ENCODE data around the gene GPR15LG. TPM values are rescaled to one million over a fixed set of nuclear protein-coding genes. Genes with fewer than 3 reads are reported as not detected.
"Not testable (repeated sequence)": the region's sequence is repeated elsewhere in the genome, so short reads cannot be mapped to it uniquely, and the experiment has no call there.

The GPR15LG gene
- total RNA-seq, 1 experiment from 2014 or later: not detected

DNA sequence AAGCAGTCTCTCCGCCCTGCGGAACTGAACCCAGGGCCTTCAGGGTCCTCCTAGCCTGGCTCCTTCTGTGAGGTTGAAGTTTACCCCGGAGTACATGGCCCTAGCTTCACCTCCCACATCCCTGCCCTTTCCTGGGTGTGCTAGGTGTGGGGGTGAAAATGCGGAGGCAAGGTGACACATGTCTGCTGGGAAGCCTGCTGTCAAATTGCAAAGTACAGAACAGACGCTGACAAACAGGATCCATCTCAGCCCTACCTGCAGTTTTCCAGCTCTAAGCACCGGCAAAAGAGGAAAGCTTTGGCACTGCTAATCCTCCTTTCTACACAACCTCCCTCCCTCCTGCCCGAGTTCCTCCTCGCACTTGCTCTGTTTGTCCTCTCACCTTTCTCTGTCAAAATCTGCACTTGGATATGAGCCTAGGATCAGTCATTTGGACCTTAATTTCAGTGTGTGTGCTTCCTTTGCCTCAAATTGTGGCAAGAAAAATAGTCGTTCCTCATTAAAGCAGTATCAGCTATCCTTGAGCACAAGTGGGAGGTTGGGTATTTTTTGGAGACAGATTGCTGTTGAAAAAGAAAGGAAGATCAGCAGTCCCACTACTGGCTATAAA is 14.4 kb upstream of the GPR15LG start:
- in situ Hi-C loops (cut with HindIII; ENCODE audit: low pct_unique_long_range_greater_than_20kb, low sequenced_read_pairs): no loop called here
- no peak for DNase-seq (ENCODE audit: low read depth, low spot score)

DNA sequence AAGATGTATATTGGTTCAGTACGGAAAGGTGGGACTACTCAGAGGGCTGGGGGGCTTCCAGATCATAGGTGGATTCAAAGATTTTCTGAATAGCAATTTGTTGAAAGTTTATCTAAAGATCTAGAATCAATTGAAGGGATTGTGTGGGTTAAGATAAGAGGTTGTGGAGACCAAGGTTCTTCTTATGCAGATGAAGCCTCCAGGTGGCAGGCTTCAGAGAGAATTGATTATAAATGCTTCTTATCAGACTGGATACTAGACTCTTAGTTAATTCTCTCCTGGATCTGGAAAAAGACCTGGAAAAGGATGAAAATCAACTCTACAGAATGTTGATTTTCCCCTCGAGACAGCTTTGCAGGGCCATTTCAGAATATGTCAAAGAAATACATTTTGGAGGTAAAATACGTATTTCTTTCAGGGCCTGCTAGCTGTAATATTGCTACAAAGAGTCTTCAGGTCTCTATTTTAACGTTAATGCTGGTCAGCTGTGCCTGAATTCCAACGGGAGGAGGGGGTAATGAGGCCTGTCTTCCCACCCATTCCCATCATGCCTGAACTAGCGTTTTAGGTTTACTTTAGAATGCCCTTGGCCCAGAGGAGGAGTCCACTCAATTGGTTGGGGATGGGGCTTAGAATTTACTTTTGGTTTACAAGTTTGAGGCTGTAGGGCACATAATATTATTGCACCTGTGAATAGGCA is 12.8 kb upstream of the GPR15LG start:
- in situ Hi-C loops (cut with HindIII; ENCODE audit: low pct_unique_long_range_greater_than_20kb, low sequenced_read_pairs): no loop called here
- no peak for DNase-seq (ENCODE audit: low read depth, low spot score)

DNA sequence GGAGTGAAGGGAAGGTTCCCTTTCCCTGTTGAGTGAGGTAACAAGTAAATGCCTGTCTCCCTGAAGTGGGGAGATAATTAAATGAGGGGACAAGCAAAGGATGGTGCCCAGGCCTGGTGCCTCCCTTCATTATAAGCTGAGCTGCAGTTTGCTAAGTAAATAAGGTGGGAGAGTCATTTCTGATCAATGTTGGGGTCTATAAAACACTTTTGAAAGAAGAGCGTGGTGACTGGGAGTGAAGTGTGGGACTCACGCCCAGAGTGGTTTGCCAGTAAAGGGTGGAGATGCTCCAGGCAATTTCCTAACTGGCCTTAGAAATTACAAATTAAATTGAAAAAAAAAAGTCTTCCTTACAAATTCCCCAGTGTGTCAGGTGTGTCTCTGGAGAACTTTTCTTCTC is 9.6 kb upstream of the GPR15LG start:
- no peak for DNase-seq (ENCODE audit: low read depth, low spot score)
- in situ Hi-C loops (cut with HindIII; ENCODE audit: low pct_unique_long_range_greater_than_20kb, low sequenced_read_pairs): no loop called here

DNA sequence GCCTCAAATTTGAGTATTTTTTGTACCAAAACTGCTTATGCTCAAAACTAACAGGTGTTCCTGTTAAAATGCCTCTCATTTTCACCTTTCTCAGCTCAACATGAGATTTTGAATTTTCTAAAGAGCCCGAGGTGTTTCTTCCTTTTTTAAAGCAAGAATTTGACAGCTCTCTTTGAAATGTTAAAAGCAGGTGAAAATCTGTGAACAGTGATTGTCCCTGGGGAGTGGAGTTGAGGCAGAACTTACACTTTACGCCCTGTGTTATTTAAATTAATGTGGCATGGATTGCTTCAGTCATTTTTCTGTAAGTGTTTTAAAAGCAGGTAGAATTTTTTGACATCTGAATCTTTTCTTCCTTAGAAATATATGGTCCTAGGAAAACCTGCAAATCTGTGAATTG is 9.2 kb upstream of the GPR15LG start:
- in situ Hi-C loops (cut with HindIII; ENCODE audit: low pct_unique_long_range_greater_than_20kb, low sequenced_read_pairs): no loop called here
- no peak for DNase-seq (ENCODE audit: low read depth, low spot score)

DNA sequence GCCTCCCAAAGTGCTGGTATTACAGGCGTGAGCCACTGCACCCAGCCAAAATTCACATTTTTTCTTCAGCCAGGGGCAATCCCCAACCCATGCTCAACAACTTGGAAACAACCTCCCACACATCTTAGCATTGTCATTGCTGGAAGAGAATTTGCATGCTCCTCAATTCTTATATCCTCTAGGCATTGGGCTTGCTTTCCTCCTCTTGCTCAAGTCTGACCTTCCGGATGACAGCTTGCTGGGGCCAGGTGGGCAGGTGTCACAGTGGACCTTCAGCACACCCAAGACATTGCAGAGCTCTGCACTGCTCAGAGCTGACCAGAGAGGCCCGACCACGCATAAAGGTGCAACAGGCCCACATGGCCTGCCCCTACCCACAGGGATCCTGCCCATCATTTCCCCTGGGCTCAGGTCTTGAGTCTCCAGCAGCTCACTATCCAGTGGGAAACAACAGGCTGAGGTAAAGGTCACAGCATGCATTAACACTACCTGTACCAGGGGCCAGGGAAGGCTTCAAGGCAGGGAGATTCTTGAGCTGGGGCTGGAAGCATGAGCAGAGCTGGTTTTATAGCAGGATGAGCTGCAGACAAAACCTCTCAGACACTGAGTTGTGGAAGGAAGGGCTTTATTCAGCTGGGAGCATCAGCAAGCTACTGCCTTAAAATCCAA is 6.8 kb upstream of the GPR15LG start:
- no peak for DNase-seq (ENCODE audit: low read depth, low spot score)
- in situ Hi-C loops (cut with HindIII; ENCODE audit: low pct_unique_long_range_greater_than_20kb, low sequenced_read_pairs): no loop called here

DNA sequence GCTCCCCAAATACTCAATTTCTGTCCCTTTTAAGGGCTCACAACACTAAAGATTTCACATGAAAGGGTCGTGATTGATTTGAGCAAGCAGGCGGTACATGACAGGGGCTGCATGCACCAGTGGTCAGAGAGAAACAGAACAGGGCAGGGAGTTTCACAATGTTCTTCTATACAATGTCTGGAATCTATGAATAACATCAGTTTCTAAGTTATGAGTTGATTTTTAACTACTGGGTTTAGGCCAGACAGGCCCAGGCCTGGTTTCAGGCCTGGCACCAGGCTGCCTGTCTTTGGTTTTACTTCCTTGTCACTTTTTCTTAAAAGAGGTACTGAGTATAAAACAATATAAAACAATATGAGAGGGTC is 6.3 kb upstream of the GPR15LG start:
- in situ Hi-C loops (cut with HindIII; ENCODE audit: low pct_unique_long_range_greater_than_20kb, low sequenced_read_pairs); DNase-seq (ENCODE audit: low read depth, low spot score): not testable (repeated sequence)

DNA sequence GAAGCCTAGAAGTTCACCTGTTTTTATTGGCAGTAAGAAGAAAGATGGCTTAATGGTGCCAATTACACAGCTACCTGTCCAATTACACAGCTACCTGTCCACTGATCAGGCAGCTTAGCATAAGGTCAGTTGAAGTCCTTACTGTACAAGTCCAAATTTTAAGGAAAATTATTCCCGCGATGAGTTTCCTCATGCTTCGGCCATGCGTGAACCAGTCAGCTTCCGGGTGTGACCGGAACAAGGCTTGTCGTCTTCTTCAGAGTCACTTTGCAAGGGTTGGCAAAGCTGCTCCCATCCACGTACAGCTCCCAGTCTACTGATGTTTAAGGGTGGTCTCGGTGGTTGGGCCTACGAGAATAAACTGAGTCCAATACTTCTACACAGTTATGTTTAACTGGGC is 5.2 kb upstream of the GPR15LG start:
- in situ Hi-C loops (cut with HindIII; ENCODE audit: low pct_unique_long_range_greater_than_20kb, low sequenced_read_pairs); DNase-seq (ENCODE audit: low read depth, low spot score): not testable (repeated sequence)

DNA sequence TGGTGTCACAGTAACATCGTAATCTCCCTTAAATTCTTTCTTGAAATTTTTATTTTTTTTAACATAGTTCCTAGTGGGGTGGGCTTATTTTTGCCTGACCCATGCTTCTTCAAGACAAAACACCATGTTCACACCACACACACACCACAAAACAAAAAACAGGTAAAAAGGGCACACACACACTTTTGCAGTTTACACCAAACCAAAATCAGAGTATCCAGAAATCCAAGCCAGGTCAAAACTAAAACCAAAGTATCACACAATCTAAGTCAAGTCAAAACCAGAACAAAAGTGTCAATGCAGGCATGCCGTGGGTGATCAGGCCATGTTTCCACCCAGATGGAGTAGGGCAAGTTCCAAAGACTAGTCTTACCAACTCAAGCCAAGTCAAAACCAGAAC is 2.4 kb upstream of the GPR15LG start:
- in situ Hi-C loops (cut with HindIII; ENCODE audit: low pct_unique_long_range_greater_than_20kb, low sequenced_read_pairs): not testable (repeated sequence)

DNA sequence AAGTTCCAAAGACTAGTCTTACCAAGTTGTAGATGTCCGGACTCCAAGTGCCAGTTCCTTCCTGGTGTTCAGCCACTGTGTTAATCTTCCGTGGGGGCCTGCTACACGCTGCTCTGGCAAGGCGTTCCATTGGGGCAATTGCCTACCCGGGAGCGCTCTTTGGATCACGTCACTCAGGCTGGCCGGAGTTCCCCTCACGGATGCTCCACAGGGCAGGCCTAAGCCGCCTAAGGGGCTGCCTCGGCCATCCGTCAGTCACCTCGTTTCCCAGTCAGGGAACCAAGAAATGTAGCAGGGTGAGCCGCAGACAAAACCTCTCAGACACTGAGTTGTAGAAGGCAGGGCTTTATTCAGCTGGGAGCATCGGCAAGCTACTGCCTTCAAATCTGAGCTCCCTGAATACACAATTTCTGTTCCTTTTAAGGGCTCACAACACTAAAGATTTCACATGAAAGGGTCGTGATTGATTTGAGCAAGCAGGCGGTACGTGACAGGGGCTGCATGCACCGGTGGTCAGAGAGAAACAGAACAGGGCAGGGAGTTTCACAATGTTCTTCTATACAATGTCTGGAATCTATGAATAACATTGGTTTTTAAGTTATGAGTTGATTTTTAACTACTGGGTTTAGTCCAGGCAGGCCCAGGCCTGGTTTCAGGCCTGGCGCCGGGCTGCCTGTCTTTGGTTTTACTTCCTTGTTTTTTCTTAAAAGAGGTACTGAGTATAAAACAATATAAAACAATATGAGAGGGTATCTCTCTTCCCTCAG is 1.7 kb upstream of the GPR15LG start:
- DNase-seq (ENCODE audit: low read depth, low spot score); in situ Hi-C loops (cut with HindIII; ENCODE audit: low pct_unique_long_range_greater_than_20kb, low sequenced_read_pairs): not testable (repeated sequence)

More for the DNA sequence above, 2.4 kb upstream of the GPR15LG start:
- DNase-seq (ENCODE audit: low read depth, low spot score): not testable (repeated sequence)

DNA sequence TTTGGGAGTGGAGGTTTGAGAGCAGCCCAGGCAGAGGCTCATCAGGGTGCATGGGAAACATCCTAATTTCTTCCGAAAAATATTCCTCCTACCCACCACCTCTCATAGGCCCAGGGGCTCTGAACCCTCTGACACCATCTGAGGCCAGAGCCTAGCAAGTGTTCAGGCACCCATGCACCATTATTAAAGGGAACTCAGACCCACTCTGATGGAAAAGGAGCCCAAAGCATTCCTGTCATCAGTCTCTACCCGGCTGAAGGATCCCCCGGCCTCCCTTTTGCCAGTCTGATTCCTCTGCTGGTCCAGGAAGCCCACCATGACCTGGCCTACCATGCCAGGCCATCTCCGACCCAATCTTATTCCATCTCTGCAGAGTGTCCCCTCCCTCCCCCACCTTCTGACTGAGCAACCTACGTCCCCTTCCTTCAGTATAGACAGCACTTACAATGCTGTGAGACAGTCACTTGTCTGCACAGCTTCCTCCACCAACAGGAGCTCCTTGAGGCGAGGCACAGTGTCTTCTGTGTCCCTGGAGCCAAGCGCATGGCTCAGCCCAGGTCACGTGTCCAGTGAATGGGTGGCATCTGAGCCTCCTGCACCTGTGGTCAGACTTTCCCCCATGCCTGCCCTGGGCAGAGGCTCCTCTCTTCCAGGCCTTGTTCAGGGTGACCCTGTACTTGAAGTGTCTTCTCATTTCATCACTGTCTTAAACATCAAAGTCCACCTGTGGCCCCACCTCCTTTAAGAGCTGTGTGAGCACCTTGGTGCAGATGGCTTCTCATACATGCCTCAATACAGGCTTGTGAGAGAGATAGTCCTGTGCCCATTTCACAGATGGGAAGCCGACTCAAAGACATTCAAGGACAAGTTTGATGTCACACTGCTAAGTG is 889 bp upstream of the GPR15LG start:
- in situ Hi-C loops (cut with HindIII; ENCODE audit: low pct_unique_long_range_greater_than_20kb, low sequenced_read_pairs): no loop called here
- no peak for DNase-seq (ENCODE audit: low read depth, low spot score)

DNA sequence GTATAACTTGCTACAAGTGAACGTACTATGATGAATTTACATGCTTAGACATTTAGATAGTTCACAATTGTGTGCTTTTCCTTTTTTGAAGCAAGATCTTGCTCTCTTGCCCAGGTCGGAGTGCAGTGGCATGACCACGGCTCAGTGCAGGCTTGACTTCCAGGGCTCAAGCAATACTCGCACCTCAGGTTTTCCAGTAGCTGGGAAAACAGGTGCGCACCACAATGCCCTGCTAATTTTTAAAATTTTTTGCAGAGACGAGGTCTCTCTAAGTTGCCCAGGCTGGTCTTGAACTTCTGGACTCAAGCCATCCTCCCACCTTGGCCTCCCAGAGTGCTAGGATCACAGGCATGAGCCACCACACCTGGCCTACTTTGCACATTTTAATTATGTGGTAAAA is 1.8 kb downstream of the GPR15LG start:
- DNase-seq (ENCODE audit: low read depth, low spot score): no peak
- in situ Hi-C loops (cut with HindIII; ENCODE audit: low pct_unique_long_range_greater_than_20kb, low sequenced_read_pairs): no loop called here

DNA sequence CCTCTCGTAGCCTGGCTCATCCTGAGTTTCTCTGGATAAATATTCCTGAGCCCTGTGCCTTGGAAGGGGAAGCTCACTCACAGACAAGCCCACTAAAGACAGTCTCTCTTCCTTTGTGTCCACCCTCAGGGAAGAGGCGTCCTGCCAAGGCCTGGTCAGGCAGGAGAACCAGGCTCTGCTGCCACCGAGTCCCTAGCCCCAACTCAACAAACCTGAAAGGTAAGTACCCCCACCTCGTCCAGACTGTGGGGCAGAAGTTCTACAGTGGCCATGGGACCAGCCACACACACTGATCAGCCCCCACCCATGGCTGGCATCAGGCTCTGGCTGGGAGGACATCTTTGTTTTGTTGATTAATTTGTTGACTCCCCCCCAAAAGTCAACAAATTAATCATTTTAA is 2.8 kb downstream of the GPR15LG start:
- no peak for DNase-seq (ENCODE audit: low read depth, low spot score)
- in situ Hi-C loops (cut with HindIII; ENCODE audit: low pct_unique_long_range_greater_than_20kb, low sequenced_read_pairs): no loop called here

DNA sequence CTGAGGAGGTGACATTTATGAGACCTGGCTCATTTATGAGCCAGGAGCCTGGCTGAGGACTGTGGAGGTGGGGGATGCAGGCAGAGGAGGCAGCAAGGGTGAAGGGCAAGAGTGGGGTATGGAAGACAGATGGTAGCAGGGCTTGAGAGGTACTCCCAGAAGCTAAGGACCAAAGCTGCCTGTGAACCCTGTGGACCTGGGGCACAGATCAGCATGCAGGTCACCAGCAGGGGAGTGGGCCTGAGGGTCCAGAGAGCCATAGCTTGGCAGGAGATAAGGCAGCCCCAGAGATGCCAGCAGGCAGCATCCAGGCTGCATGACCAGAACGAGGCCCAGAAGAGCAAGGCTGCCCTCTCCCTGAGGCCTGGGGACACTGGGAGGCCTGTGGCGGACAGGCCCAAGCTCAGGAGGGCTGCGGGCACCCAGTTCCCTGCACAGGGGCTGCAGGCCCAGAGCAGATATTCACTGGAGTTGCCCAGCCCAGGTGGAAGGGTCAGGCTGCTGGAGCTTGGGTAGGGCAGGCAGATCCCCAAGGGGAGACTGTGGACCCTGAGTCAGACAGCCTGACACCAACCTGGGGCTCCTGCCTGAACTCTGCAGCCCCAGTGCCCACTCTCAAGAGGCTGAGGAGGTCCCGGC is 3.4 kb downstream of the GPR15LG start:
- in situ Hi-C loops (cut with HindIII; ENCODE audit: low pct_unique_long_range_greater_than_20kb, low sequenced_read_pairs): no loop called here
- no peak for DNase-seq (ENCODE audit: low read depth, low spot score)

DNA sequence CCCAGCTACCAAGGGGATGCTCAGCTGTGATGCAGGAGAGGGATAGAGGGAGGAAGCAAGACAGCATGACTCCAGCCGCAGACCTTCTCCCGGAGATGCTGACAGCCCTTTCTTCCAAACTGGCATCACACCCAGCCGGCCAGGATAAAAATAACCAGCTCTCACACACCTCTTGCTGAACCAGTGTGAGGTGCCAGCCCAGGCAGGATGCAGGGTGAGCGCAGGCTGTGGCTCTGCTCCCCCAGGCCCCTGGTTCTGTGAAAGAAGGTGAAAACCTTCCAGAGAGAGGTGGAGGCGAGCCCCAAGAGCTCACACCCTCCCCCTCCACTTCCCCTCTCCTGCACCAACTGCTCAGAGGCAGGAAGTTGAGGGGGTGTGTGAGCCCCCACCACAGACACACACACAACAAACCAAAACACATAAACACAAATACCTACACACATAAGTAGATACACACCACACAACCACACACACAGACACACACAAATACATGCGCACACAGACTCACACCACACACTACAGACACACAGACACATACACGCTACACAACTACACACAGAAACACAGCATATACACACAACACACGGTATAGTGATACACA is 4.0 kb downstream of the GPR15LG start:
- no peak for DNase-seq (ENCODE audit: low read depth, low spot score)
- in situ Hi-C loops (cut with HindIII; ENCODE audit: low pct_unique_long_range_greater_than_20kb, low sequenced_read_pairs): no loop called here

DNA sequence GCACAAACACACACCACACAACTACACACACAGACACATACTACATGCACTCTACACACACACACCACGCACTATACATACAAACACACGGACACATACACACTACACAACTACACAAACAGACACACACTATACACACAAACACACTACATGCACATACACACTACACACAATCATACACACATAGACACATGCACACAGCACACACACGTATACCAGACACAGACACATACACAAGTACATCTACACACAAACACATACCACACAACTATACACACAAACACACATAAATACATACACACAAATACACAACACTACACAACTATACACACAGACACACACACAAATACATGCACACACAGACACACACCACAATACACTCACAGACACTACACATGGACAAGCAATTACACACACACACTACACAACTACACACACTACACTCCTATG is 4.6 kb downstream of the GPR15LG start:
- DNase-seq (ENCODE audit: low read depth, low spot score): no peak
- in situ Hi-C loops (cut with HindIII; ENCODE audit: low pct_unique_long_range_greater_than_20kb, low sequenced_read_pairs): no loop called here

DNA sequence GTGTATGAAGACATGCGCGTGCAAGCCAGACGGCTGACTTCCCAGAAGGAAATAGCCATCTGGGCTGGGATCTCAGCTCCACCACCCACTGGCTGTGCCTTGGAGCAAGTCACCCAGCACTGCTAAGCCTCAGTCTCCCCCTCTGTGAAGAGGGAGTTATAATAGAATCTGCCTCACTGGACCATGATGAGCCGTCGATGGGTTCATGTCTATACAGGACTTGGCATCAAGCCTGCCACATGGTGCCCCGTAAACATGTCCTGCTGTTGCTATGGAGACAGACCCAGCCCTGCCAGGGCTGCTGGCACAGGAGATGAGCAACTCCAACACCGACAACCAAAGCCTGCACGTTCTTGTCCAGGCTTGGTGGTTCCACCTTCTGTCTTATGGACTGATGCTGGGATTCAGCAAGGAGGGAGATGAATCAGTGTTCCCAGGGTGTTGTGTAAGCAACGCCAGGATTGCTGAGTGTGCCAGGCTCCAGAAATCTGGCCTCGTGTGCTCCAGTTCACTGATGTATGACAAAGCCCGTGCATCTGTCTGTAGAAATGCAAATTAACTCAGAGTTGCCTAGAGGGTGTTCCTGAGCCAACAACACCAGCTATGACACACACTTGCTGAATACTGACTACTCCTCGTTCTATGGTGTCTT is 5.6 kb downstream of the GPR15LG start:
- in situ Hi-C loops (cut with HindIII; ENCODE audit: low pct_unique_long_range_greater_than_20kb, low sequenced_read_pairs): no loop called here
- no peak for DNase-seq (ENCODE audit: low read depth, low spot score)
